GM10266 (cell line): Measurements from ENCODE around the gene PPARA.

Source experiments
- DNase-seq: peaks from one replicate; pipeline ENCODE4 v3.0.0; 2012; ENCODE audit errors: extremely low spot score
- CTCF ChIP-seq: IDR thresholded peaks from 2 replicates; pipeline ENCODE4 v1.5.1; 2012; ENCODE audit warnings: mild to moderate bottlenecking, low read depth; ENCODE audit not compliant: control insufficient read depth, insufficient read depth; ENCODE audit errors: missing control alignments

Gene PPARA

GRCh38 chr22:46110215-46110614 lies 40.1 kb upstream of the PPARA start:
- no peak for DNase-seq
- no peak for TF ChIP-seq CTCF

GRCh38 chr22:46111645-46112306 lies 38.5 kb upstream of the PPARA start:
- no peak for DNase-seq
- TF ChIP-seq CTCF: no peak

- no peak for DNase-seq
- no peak for TF ChIP-seq CTCF
Observed at GRCh38 chr22:46112405-46112804, 37.9 kb upstream of the PPARA start.

GRCh38 chr22:46113110-46113909 lies 37.0 kb upstream of the PPARA start:
- no peak for DNase-seq
- TF ChIP-seq CTCF: no peak

GRCh38 chr22:46113910-46114517 lies 36.3 kb upstream of the PPARA start:
- no peak for DNase-seq

GRCh38 chr22:46114518-46115387 lies 35.6 kb upstream of the PPARA start:
- no peak for DNase-seq
- TF ChIP-seq CTCF: no peak

More at GRCh38 chr22:46113910-46114517, 36.3 kb upstream of the PPARA start:
- TF ChIP-seq CTCF: no peak
